ENCODE measurements around the gene MED7.

Gene MED7

GRCh38 chr5:157132281-157132612 is 10.4 kb downstream of the MED7 start:
- Histone ChIP-seq H3K4me1 (ENCODE audit: control insufficient read depth, insufficient read depth, low read length, poor library complexity, severe bottlenecking) (peaks cover 4% of the 10 kb centered on the region), H3K9me3 (ENCODE audit: control insufficient read depth, low read length) (no peaks in the 10 kb centered on the region), H3K4me3 (ENCODE audit: extremely low read depth, insufficient read depth, low read length, poor library complexity, severe bottlenecking) (no peak overlapping the region), H3K36me3 (ENCODE audit: control insufficient read depth, insufficient read depth, low read length) (peaks cover 9% of the 10 kb centered on the region), H3K27ac (ENCODE audit: low read depth, low read length, severe bottlenecking) (no peak overlapping the region)
- WGBS, 2 experiments (ENCODE audit: insufficient coverage in 2 of 2) = no CpG with 5 or more reads among the region's 1 CpG

- Histone ChIP-seq H3K27ac (ENCODE audit: low read depth, low read length, severe bottlenecking) (no peak overlapping the region), H3K9me3 (ENCODE audit: control insufficient read depth, low read length) (no peaks in the 10 kb centered on the region), H3K4me1 (ENCODE audit: control insufficient read depth, insufficient read depth, low read length, poor library complexity, severe bottlenecking) (peaks cover 4% of the 10 kb centered on the region), H3K4me3 (ENCODE audit: extremely low read depth, insufficient read depth, low read length, poor library complexity, severe bottlenecking) (no peak overlapping the region), H3K36me3 (ENCODE audit: control insufficient read depth, insufficient read depth, low read length) (no peaks in the 10 kb centered on the region)
- 100% methylated on average over 1 of the region's 7 CpGs; no CpG with 5 or more reads in 1 of the 2 experiments for WGBS, 2 experiments (ENCODE audit: insufficient coverage in 2 of 2)
These were observed 11.7 kb downstream of the MED7 start for GRCh38 chr5:157130925-157131324.

GRCh38 chr5:157121709-157122108 is 21.0 kb downstream of the MED7 start:
- Histone ChIP-seq H3K36me3 (ENCODE audit: control insufficient read depth, insufficient read depth, low read length) (no peaks in the 10 kb centered on the region), H3K4me1 (ENCODE audit: control insufficient read depth, insufficient read depth, low read length, poor library complexity, severe bottlenecking) (no peaks in the 10 kb centered on the region), H3K27ac (ENCODE audit: low read depth, low read length, severe bottlenecking) (no peak overlapping the region), H3K9me3 (ENCODE audit: control insufficient read depth, low read length) (peaks cover 4% of the 10 kb centered on the region), H3K4me3 (ENCODE audit: extremely low read depth, insufficient read depth, low read length, poor library complexity, severe bottlenecking) (no peak overlapping the region)

GRCh38 chr5:157120102-157120501 is 22.6 kb downstream of the MED7 start:
- Histone ChIP-seq H3K4me3 (ENCODE audit: extremely low read depth, insufficient read depth, low read length, poor library complexity, severe bottlenecking) (no peak overlapping the region), H3K27ac (ENCODE audit: low read depth, low read length, severe bottlenecking) (no peak overlapping the region), H3K4me1 (ENCODE audit: control insufficient read depth, insufficient read depth, low read length, poor library complexity, severe bottlenecking) (no peaks in the 10 kb centered on the region), H3K36me3 (ENCODE audit: control insufficient read depth, insufficient read depth, low read length) (no peaks in the 10 kb centered on the region), H3K9me3 (ENCODE audit: control insufficient read depth, low read length) (peaks cover 4% of the 10 kb centered on the region)
- WGBS, 2 experiments (ENCODE audit: insufficient coverage in 2 of 2) = 67 to 91% methylated on average over 1 of the region's 1 CpG

- H3K9me3 ChIP-seq (ENCODE audit: control insufficient read depth, low read length) = peaks cover 4% of the 10 kb centered on the region
- H3K27ac ChIP-seq (ENCODE audit: low read depth, low read length, severe bottlenecking) = no peak overlapping the region
- no peaks in the 10 kb centered on the region for H3K36me3 ChIP-seq (ENCODE audit: control insufficient read depth, insufficient read depth, low read length)
- WGBS, 2 experiments (ENCODE audit: insufficient coverage in 2 of 2) = 81 to 87% methylated on average over 2 to 5 of the region's 6 CpGs
- H3K4me1 ChIP-seq (ENCODE audit: control insufficient read depth, insufficient read depth, low read length, poor library complexity, severe bottlenecking) = no peaks in the 10 kb centered on the region
- H3K4me3 ChIP-seq (ENCODE audit: extremely low read depth, insufficient read depth, low read length, poor library complexity, severe bottlenecking) = no peak overlapping the region
These were observed 26.1 kb downstream of the MED7 start for GRCh38 chr5:157116483-157116954.

- no CpG with 5 or more reads among the region's 1 CpG for whole genome bisulfite sequencing, 2 experiments (ENCODE audit: insufficient coverage in 2 of 2)
- Histone ChIP-seq H3K36me3 (ENCODE audit: control insufficient read depth, insufficient read depth, low read length) (no peaks in the 10 kb centered on the region), H3K4me1 (ENCODE audit: control insufficient read depth, insufficient read depth, low read length, poor library complexity, severe bottlenecking) (no peaks in the 10 kb centered on the region), H3K9me3 (ENCODE audit: control insufficient read depth, low read length) (no peaks in the 10 kb centered on the region), H3K4me3 (ENCODE audit: extremely low read depth, insufficient read depth, low read length, poor library complexity, severe bottlenecking) (no peak overlapping the region), H3K27ac (ENCODE audit: low read depth, low read length, severe bottlenecking) (no peak overlapping the region)
These were observed 27.2 kb downstream of the MED7 start for GRCh38 chr5:157115502-157115901.

- H3K4me3 ChIP-seq (ENCODE audit: extremely low read depth, insufficient read depth, low read length, poor library complexity, severe bottlenecking) = no peak overlapping the region
- H3K27ac ChIP-seq (ENCODE audit: low read depth, low read length, severe bottlenecking) = no peak overlapping the region
- H3K36me3 ChIP-seq (ENCODE audit: control insufficient read depth, insufficient read depth, low read length) = no peaks in the 10 kb centered on the region
- no peaks in the 10 kb centered on the region for H3K4me1 ChIP-seq (ENCODE audit: control insufficient read depth, insufficient read depth, low read length, poor library complexity, severe bottlenecking)
- H3K9me3 ChIP-seq (ENCODE audit: control insufficient read depth, low read length) = no peaks in the 10 kb centered on the region
These were observed 27.7 kb downstream of the MED7 start for GRCh38 chr5:157115012-157115411.

- 90 to 92% methylated on average over 1 to 2 of the region's 5 CpGs for WGBS, 2 experiments (ENCODE audit: insufficient coverage in 2 of 2)
- no peak overlapping the region for H3K27ac ChIP-seq (ENCODE audit: low read depth, low read length, severe bottlenecking)
These were observed 29.7 kb downstream of the MED7 start for GRCh38 chr5:157113002-157113401.

GRCh38 chr5:157109744-157110143 is 32.9 kb downstream of the MED7 start:
- Histone ChIP-seq H3K4me1 (ENCODE audit: control insufficient read depth, insufficient read depth, low read length, poor library complexity, severe bottlenecking) (peaks cover 7% of the 10 kb centered on the region), H3K36me3 (ENCODE audit: control insufficient read depth, insufficient read depth, low read length) (no peaks in the 10 kb centered on the region), H3K27ac (ENCODE audit: low read depth, low read length, severe bottlenecking) (no peak overlapping the region), H3K9me3 (ENCODE audit: control insufficient read depth, low read length) (no peaks in the 10 kb centered on the region), H3K4me3 (ENCODE audit: extremely low read depth, insufficient read depth, low read length, poor library complexity, severe bottlenecking) (no peak overlapping the region)
- WGBS, 2 experiments (ENCODE audit: insufficient coverage in 2 of 2) = 100% methylated on average over 1 of the region's 1 CpG

More at GRCh38 chr5:157113002-157113401, 29.7 kb downstream of the MED7 start:
- Histone ChIP-seq H3K9me3 (ENCODE audit: control insufficient read depth, low read length) (no peaks in the 10 kb centered on the region), H3K4me1 (ENCODE audit: control insufficient read depth, insufficient read depth, low read length, poor library complexity, severe bottlenecking) (no peaks in the 10 kb centered on the region), H3K4me3 (ENCODE audit: extremely low read depth, insufficient read depth, low read length, poor library complexity, severe bottlenecking) (no peak overlapping the region), H3K36me3 (ENCODE audit: control insufficient read depth, insufficient read depth, low read length) (no peaks in the 10 kb centered on the region)

- Histone ChIP-seq H3K4me3 (ENCODE audit: extremely low read depth, insufficient read depth, low read length, poor library complexity, severe bottlenecking) (no peak within 1 kb of the TSS), H3K4me1 (ENCODE audit: control insufficient read depth, insufficient read depth, low read length, poor library complexity, severe bottlenecking) (peaks cover 7% of the 10 kb centered on the region), H3K36me3 (ENCODE audit: control insufficient read depth, insufficient read depth, low read length) (no peaks in the 10 kb centered on the region), H3K9me3 (ENCODE audit: control insufficient read depth, low read length) (no peaks in the 10 kb centered on the region), H3K27ac (ENCODE audit: low read depth, low read length, severe bottlenecking) (no peak within 1 kb of the TSS)
- 88 to 100% methylated on average over 2 to 3 of the region's 4 CpGs for WGBS, 2 experiments (ENCODE audit: insufficient coverage in 2 of 2)
These were observed 33.7 kb downstream of the MED7 start, which contains the start of gene HAVCR2 for GRCh38 chr5:157108976-157109375. Gene HAVCR2, minus strand, starts transcription at chr5:157109044. Its CDS starts 61 bp downstream, at chr5:157108983.

- Histone ChIP-seq H3K4me1 (ENCODE audit: control insufficient read depth, insufficient read depth, low read length, poor library complexity, severe bottlenecking) (peaks cover 7% of the 10 kb centered on the region), H3K9me3 (ENCODE audit: control insufficient read depth, low read length) (no peaks in the 10 kb centered on the region), H3K36me3 (ENCODE audit: control insufficient read depth, insufficient read depth, low read length) (no peaks in the 10 kb centered on the region), H3K27ac (ENCODE audit: low read depth, low read length, severe bottlenecking) (peak overlapping the region; percentile 13), H3K4me3 (ENCODE audit: extremely low read depth, insufficient read depth, low read length, poor library complexity, severe bottlenecking) (no peak overlapping the region)
- WGBS, 2 experiments (ENCODE audit: insufficient coverage in 2 of 2) = 90 to 100% methylated on average over 1 to 2 of the region's 3 CpGs
These were observed 35.2 kb downstream of the MED7 start for GRCh38 chr5:157107508-157107907.
